Activated gamma-delta T cell treated with Interleukin-2 at 50 U/mL for 16 hours (primary cell): Measurements from ENCODE around the gene MROH2A.

Experiments
- DNase-seq: peaks from one replicate; pipeline ENCODE4 v3.0.0-alpha.2; 2020

The MROH2A gene

DNA sequence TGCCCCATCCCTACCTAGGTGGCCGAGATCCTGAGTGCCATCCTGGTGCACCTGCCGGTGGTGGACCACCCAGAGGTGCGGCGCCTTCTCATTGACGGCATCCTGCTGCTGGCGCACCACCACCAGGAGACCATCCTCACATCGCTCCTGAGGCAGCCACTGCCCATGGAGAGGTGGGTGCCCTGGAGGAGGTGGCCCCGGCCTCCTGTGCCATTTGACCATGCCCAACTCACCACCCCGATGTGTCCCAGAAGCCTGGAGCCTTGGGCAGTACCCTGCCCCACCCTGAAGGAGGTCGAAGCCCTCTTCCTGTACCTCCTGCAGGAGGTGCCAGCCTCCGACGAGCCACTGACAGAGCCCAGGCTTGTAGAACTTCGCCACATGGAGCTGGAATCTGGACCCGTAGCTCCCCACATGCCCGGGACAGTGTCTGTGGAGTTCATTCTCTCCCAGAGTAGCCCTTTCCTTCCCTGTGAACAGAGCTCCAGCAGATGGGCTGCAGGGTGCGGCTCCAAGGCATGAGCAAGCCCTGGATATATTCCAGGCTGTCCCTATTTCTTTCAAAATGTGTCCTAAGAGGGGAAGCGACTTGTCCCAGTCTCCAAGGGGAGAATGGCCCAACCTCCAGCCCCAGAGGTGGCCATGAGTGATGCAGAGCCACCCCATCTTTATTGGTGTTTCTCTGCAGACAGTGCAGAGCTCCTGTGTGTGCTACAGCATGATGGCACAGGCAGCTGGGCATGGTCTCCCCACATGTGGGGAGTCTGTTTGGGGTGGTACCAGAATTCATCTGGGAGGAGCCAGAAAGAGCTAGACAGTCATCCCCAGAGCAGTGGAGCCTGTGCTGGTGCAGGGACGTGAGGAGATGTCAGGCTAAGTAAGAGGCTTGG lies 42.0 kb downstream of the MROH2A start:
- no peak for DNase-seq

DNA sequence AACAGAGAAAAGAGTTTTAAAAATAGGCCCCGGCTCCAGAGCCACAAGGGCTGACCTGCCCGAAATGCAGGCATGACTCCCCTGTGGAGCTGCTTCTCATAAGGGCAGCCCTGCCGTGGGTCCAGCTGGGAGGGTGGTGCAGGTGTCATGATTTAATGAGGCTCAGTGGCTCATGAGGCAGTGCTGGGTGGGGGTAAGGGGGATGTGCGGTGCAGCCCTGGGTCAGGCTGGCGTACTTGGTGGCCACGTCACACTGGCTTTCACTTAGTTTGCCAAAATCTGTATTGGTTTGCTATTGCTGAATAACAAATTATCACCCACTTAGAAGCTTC lies 42.6 kb downstream of the MROH2A start:
- DNase-seq, result no peak

DNA sequence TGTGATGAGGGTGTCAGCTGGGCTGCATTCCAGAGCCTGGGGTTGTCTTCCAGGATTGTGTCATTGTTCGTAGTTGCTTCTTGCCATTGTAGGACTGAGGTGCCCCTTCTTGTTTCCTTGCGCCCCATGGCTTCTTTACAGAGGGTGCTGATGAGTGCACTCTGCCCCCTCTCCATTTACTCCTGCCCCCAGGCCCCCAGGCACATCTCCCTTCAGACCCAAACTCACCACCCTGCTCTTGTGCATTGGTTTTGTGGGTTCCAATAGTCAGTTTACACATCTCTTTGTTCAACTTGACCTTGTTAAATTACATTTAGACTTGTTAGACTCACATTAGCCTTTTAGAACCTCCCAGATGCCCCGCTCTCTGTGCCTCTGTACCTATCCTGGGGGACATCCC lies 43.1 kb downstream of the MROH2A start:
- DNase-seq, result no peak

DNA sequence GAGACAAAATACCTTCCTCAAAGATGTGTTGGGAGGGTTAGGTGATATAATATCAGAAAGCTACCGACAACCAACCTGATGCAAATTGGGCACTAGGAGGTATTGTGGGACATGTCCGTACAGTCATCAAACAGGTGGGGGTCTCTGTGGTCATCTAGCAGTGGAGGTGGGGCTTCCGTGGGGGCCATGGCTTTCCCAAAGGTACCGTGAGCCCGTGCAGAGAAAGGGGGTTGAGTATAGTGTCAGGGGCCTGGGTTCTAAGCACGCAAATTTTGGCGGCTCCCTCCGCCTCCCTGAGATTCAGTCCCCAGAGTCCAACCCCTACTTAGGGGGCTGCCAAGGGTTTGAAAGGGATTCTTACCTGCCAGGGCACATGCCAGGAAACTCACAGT lies 43.6 kb downstream of the MROH2A start:
- no peak for DNase-seq

DNA sequence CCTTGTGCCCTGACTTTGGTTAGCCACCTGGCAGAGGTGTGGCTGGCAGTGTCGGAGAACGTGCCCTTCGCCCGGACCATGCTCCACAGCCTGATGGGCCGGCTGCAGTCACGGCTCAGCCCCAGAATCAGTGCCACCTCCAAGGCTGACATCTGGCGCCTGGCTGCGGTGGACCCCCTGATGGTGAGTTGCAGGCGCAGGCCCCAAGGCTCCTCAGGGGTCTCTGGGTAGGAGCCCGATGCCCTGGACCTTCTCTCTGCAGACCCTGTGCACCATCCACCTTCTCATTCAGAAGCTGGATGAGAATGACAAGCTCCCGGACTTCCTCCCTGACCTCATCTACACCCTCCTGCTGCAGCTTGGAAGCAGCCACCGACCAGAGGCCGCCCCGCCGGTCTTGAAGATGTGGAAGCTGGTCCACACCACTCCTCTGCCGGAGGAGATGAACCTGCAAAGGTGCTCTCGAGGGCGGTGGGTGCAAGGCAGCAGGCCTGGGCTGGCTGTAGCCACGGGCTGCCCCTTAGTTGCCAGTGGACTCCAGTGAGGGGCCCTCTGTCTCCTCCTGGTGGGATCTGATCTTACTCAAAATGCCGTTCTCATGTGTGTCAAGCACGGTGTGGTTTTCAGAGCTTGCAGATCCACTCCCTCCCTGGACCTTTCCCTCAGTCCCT lies 44.1 kb downstream of the MROH2A start:
- no peak for DNase-seq

DNA sequence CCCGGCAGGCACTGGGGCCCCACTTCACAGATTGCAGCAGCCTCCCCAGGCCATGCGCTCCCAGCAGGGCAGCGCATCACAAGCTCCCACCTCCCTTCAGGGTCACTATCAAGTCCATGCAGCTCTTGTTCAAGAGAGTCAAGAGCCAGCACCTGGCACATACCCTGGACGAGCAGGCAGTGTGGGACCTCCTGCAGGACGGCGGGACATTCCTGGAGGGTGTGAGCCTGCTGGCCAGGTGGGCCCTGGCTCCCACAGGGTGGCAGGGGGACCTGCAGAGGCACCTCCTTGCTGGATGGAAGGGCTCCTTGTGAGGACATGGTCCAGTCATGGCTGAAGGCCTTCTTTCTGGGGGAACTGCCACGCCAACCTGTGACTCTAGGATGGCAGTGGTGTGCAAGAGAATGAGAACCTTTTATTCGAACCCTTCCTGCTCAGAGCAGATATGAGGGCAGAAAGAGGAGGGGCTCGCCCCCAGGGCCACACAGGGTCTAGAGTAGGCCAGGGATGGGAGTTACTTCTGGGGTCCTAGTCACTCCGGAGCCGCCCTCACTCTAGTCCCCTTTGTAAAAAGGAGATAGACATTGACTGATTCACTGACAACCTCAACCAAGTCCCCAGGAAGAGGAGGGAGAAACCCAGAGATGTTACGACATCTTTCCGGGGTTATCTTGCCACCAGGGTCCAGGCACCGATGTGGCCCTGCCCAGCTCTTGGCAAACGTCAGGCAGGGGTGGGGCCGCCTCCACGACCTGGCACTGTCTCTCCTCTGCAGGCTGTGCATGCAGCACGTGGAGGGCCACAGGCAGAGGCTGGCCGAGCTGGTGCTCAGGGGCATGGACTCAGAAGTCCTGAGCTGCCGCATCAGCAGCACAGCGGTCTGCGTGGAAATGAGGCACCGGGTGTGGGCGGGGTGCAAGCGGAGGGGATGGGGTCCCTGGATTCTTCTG lies 44.9 kb downstream of the MROH2A start:
- no peak for DNase-seq

DNA sequence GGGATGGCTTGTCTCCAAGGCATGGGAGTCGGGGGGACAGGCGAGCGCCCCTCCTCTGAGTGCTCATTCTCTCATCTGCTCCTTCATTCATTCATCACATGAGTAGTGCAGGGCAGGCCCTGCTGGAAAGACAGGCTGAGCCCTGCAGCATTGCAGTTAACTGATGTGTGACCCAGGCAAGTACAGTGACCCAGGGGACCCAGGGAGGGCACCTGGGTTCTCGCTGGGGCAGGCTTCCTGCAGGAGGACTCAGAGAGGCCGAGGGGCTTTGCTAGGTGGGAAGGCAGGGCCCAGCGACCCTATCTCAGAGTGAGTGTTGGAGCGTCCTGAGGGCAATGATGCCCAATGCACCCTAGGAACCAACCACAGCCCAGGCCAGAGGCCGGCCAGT lies 45.6 kb downstream of the MROH2A start:
- no peak for DNase-seq

DNA sequence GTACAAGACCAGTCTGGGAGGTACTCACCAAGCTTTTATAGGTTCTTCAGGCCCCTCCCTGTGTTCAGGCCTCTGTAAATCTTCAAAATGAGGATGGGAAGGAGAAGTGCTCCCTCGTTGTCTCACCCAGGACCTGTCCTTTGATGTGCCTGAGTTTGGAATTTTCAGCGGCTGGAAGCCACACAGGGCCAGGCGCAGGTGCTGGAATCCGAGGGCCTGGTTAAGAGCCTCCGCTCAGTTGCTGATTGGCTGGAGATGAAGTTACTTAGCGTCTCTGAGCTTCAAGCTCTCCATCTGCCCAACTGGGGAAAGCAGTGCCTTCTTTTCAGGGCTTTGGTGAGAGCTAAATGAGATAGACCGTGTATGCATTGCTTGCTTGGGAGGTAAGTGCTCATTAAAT lies 46.2 kb downstream of the MROH2A start:
- DNase-seq, result no peak

DNA sequence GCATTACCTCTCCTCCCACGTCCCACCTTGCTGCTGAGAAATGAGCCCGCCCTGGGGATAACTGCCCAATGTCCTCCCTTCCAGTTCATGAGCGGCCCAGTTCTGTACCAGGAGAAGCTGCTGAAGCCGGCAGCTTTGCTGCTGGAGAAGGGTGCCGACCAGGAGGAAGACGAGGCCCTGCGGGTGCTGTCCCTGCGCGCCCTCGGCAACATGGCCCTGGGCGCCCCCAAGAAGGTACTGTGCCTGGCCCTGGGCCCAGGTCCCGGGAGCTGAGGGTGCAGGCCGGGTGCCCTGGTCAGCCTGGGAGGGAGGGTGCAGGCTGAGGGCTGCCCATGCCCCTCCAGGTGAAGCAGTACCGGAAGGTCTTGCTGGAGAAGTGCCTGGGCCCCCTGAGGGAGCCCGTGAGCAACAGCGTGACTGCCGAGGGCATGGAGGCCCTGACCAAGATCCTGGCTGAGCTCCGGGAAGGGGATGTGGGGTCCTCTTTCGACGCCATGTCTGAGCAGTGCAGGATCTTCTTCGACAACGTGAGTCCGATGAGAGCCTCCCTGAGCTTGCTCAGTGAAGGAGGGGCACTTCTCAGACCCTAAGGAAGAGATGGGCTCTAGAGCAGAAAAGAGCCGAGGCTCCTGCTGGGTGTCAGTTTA lies 50.5 kb downstream of the MROH2A start:
- DNase-seq, result no peak

DNA sequence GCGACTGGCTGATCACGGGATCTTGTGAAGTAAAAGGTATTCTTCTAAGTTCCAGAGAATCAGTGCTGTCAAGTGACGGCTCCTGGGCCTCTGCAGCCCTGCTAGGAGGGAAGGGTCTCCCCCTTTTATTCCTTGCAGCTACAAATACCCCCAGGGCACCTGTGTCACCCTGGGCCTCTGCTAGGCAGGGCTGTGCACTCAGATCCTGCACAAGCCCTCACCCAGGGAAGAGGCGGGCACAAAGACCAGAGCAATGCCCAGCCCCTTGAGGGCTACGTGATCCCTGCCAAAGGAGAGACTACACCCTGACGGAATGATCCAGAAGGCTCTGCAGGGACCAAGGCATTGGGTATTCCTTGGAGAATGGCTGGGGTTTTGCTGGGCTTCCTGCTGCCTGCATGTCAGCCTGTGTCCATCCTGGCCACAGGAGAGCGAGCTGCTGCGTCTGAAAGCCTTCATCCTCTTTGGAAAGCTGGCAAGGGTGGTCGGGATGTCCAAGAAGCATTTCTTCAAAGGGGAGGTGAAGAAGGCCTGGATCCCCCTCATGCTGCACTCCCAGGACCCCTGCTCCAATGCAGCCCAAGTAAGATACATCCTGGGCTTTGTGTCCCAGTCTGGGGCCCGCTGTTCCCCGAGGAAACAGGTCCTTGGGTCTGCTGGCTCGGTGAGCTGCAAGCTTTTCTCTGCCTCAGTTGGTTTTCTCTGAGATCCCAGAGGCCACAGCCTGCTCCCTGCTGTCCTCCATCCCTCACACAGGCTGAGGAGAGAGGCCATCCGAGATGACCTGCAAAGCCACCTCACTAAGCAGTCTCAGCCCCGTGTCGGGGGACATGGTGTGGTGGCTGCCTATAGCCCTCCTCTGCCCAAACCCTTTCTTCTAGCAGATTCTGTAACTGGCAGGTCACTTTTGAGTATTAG lies 51.3 kb downstream of the MROH2A start:
- DNase-seq, result no peak

DNA sequence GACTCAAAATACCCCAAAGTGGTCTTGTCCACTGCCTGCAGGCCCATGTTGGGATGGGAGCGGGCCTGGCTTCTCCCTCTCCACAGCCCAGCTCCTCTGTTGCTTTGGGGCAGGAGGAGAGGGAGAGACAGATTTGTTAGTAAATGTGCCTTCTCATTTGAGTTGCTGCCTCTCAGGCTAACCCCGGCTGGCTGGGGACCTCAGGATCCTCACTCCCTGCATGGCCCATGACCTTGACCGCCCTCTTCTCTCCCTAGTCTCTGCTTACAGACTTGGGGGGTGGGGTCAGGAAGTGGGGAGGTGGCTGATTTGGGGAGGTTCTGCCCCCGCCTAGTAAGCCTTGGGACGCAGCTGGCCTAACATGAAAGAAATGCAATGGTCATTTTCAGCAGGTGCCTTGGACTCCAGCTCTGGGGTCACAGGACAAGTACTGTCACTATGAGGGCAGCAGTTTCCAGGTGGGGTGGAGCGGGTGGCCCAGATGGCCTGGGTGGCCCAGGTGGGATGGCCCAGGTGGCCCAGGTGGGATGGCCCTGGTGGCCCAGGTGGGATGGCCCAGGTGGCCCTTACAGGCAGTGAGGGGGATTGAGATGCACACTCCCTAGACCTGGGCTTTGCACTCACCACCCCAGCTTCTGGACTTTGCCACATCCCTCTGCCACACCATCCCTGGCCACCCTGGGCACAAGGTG lies 52.1 kb downstream of the MROH2A start:
- no peak for DNase-seq

DNA sequence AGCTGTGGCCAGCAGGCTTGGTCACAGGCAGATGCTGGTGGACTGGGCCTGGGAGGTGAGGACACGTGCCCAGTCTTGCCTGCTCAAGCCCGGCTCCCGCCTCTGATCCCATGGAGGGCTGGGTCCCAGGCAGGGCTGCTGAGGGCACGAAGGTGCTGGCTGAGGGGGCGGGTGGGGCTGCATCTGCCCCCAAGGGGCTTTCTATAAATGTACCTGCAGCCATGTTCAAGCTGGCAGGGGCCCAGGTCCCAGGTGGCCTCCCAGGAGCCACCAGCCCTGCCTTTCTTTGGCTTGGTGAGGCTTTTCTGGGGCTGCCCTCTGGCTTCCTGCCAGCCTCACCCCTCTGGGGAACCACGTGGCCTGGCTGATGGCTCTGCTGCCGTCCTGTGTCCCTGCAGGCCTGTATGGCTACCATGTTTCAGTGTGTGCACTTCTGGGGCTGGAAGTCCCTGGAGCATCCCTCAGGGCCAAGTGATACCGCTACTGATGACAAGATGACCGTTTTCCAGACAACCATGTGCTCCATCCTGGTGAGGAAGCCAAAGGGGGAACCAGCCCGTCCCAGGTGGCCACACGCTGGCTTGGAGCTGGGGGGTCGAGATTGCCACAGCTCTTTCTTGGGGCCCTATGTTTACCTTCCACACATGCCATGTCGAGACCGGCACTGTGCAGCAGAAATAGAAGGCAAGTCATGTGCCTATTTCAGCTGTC lies 53.0 kb downstream of the MROH2A start:
- no peak for DNase-seq

DNA sequence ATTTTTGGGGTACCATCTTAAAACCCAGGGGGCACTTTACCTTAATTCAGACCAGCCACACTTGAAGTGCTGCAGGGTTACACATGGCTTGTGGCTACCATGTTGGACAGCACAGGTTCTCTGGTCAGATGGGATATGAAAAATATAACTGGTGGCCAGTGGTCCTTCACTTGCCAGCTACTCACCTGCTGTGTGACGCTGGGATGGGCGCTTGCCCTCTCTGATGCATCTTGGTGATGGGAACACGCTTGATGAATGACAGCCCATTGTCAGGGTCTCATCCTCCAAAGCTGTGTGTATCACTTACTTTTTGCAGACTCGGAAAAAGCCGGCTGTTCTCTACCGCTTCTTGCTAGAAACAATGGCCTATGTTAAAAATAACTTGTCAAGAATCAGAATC lies 53.7 kb downstream of the MROH2A start:
- DNase-seq, result no peak

DNA sequence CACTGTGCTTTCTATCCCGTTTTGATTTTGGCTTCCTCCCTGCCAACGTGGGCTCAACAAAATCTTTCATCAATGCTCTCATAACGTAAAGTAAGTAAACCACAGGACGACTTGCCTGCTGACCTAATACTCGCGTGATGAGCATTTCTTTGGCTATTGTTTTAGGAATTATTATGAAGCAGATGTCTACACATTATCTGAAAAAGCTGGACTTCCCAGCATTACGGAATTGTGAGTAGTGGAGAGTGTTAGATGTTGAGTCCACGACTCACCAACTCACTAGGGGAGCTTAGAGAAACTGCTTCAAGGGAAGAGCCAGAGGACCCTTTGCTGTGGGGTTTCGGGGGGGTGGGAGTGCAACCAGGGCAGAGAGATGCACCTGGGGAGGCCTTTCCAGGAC lies 54.3 kb downstream of the MROH2A start:
- DNase-seq, result no peak

DNA sequence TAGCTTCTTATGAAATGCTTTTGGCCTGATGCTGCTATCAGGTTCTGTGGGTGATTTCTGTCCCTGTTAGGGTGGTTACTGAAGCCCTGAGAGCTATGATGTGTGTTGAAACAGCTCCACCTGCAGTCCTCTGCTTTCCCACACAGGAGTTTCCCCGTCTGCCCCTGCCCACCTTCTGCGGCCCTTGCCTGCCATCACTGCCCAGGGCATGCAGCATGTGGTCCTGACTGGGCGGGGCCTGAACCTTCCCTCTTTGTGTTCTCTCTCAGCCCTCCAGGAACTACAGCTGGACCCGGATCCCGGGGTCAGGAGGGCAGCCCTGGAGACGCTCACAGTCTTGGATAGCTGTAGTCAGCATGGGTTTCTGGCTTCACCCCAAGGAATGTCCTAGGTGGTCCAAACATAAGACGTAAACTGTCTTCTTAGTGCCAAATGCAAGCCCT lies 54.8 kb downstream of the MROH2A start:
- no peak for DNase-seq

DNA sequence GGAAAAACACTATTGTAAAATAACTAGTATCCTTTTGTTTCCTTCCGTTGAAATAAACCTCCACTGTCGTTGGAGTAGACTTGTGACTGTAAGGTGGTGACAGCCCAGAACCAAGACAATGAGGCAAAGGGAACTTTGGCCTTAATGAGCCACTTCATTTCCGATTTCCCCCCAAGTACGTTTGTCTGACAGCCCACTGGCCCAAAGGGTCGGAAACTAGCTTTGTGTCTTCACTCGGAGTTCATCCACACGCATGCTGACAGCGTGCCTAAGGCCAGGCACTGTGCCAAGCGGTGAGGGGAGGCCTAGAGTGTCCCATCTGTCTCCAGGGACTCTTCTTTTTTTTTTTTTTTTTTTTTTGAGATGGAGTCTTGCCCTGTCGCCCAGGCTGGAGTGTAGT lies 55.2 kb downstream of the MROH2A start:
- no peak for DNase-seq

DNA sequence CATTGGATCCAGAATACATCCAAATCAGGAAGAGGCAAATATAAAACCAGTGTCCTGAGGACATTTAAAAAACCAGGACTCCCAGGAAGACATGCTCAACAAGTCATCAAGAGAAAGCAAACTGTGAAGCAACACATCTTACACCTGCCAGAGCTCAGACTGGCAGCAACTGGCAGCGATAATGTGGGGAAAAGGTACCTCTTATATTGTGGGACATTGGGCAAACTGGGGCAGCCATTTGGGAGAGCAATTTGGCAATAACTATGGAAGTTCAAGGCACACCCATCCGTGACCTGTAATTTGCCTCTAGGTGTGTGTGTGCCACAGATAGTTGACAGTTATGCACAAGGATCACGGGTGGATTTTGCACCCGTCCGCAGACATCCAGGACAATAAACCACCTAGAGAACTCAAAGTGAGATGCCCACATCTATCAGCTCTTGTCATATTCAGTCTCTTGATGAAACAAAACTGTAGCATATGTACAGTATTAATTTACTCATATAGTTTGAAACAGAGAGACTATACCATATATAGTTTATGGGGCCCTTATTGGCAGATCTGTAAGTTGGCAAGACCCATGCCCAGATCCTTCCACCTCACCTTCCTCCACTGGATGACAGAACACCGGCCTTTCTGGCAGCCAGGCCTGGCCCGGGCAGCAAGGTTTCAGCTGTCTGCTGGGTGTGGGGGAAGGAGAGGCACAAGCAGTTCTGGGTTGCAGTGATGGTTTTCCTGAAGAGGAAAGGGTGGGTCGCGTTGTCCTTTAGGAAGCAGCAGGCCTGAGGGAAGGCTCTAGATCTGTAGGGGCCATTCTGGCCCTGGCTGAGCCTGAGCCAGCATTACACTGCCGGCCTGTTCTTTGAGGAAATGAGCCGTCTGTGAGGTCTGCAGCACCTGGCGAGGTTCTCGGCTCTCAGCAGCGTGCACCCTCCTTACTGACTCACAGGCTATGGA lies 57.4 kb downstream of the MROH2A start:
- no peak for DNase-seq

DNA sequence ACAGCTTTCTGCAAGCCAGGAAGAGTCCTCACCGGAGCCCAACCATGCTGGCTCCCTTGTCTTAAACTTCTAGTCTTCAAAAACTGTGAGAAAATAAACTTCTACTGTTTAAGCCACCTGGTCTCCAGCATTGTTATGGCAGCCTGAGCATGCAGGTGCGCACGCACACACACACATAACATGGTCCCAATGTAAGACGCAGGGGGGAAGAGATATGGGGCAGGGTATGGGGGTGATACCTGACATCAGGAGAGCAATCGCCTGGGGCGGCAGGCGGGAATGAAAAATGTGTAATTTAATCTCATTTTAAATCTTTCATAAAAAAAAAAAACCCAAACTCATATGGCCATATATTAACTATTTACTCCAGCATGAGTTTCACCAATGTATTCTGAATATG lies 58.2 kb downstream of the MROH2A start:
- no peak for DNase-seq

DNA sequence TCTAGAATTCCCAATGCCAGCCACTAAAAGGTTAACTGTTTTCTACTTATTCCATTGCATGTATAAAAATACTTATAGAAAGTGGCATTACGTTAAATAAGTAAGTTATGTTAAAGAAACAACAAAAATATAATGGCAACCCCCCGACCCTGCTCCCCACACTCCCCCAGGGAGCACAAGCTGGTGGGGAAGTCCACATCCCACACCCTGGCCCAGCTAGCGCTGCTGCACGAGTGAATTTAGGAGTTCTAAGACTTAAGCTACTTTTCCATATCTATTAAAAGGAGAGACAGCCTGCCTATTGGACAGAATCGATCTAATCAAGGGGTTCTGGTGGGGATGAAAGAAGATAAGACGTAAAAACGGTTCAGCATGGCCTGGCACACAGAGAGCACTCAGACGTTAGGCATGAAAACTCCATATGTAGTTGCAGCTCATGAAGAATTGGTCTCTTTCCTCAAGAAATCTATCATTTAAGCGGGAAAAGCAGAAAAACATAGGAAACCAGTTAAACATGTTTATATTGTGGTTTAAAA lies 59.6 kb downstream of the MROH2A start:
- no peak for DNase-seq
